Panc1 (cell line): Measurements from ENCODE around the gene MEIOB.

Experiments used
- POLR2AphosphoS5 ChIP-seq: IDR thresholded peaks from 2 replicates; pipeline ENCODE4 v1.6.1; 2012; ENCODE audit warnings: mild to moderate bottlenecking, low read depth, low read length, moderate library complexity
- TF ChIP-seq, protein P1 (sequence below): fragments of 450-650 bp; IDR thresholded peaks from 2 replicates; pipeline ENCODE4 v1.5.1; 2017; ENCODE audit warnings: mild to moderate bottlenecking
- TF ChIP-seq, protein P2 (sequence below), 2 experiments: IDR thresholded peaks; 2 replicates each; pipeline ENCODE4 v1.6.1; 2011 to 2012; ENCODE audit warnings: low read depth in 2 of 2, control low read depth in 1 of 2, low read length in 1 of 2, mild to moderate bottlenecking in 1 of 2, moderate library complexity in 1 of 2; ENCODE audit not compliant: insufficient read depth in 1 of 2

DNA sequence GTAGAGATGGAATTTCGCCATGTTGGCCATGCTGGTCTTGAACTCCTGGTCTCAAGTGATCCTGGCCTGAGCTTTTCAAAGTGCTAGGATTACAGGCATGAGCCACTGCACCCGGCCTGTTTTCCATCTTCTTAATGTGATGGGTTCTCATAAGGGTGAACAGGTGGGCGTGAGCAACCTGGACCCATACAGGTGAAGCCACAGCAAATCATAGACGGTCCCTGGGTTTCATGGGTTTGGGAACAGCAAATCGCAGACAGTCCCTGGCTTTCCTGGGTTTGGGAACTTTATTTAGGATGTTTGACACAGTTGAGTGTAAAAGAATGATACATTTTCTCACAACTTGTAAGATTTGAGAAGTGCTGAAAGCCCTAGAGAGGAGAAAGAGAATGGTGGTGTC lies 12.9 kb upstream of the MEIOB start:
- TF ChIP-seq, protein P1, sequence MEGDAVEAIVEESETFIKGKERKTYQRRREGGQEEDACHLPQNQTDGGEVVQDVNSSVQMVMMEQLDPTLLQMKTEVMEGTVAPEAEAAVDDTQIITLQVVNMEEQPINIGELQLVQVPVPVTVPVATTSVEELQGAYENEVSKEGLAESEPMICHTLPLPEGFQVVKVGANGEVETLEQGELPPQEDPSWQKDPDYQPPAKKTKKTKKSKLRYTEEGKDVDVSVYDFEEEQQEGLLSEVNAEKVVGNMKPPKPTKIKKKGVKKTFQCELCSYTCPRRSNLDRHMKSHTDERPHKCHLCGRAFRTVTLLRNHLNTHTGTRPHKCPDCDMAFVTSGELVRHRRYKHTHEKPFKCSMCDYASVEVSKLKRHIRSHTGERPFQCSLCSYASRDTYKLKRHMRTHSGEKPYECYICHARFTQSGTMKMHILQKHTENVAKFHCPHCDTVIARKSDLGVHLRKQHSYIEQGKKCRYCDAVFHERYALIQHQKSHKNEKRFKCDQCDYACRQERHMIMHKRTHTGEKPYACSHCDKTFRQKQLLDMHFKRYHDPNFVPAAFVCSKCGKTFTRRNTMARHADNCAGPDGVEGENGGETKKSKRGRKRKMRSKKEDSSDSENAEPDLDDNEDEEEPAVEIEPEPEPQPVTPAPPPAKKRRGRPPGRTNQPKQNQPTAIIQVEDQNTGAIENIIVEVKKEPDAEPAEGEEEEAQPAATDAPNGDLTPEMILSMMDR = no peak
- TF ChIP-seq POLR2AphosphoS5 = no peak
- TF ChIP-seq, protein P2, sequence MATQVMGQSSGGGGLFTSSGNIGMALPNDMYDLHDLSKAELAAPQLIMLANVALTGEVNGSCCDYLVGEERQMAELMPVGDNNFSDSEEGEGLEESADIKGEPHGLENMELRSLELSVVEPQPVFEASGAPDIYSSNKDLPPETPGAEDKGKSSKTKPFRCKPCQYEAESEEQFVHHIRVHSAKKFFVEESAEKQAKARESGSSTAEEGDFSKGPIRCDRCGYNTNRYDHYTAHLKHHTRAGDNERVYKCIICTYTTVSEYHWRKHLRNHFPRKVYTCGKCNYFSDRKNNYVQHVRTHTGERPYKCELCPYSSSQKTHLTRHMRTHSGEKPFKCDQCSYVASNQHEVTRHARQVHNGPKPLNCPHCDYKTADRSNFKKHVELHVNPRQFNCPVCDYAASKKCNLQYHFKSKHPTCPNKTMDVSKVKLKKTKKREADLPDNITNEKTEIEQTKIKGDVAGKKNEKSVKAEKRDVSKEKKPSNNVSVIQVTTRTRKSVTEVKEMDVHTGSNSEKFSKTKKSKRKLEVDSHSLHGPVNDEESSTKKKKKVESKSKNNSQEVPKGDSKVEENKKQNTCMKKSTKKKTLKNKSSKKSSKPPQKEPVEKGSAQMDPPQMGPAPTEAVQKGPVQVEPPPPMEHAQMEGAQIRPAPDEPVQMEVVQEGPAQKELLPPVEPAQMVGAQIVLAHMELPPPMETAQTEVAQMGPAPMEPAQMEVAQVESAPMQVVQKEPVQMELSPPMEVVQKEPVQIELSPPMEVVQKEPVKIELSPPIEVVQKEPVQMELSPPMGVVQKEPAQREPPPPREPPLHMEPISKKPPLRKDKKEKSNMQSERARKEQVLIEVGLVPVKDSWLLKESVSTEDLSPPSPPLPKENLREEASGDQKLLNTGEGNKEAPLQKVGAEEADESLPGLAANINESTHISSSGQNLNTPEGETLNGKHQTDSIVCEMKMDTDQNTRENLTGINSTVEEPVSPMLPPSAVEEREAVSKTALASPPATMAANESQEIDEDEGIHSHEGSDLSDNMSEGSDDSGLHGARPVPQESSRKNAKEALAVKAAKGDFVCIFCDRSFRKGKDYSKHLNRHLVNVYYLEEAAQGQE (IDR thresholded peaks at IDR 0.05; ENCODE audit: insufficient read depth in 1 of 2, low read depth in 2 of 2, low read length in 1 of 2) = no peak
